Caco-2 (cell line): ENCODE data around the gene HBG1. TPM values are rescaled to one million over a fixed set of nuclear protein-coding genes. Genes with fewer than 3 reads are reported as not detected.

Source experiments
- BruUV-seq: library from RNA; stranded (reverse); fragments of 400-500 nt; replicated peaks from 2 replicates; lab custom pipeline; 2021; lab: Mats Ljungman, UMichigan
- CTCF ChIA-PET: fragments of 300-600 bp; sonication (Branson Sonifier 250); formaldehyde crosslinking; loops from one replicate; lab custom pipeline; 2022; ENCODE audit warnings: antibody characterized with exemption; lab: Charles Lee
- POLR2A ChIA-PET: fragments of 300-600 bp; sonication (Branson Sonifier 250); formaldehyde crosslinking; loops from one replicate; lab custom pipeline; 2022; ENCODE audit warnings: antibody characterized with exemption; lab: Charles Lee
- DNase-seq, 2 experiments: peaks; one replicate each; pipeline versions ENCODE4 v3.0.0 to v3.0.0-alpha.2; 2020 to 2022
- H3K27me3 ChIP-seq: replicated peaks from 2 replicates; pipeline ENCODE4 v1.6.0; 2011; ENCODE audit warnings: low read length; ENCODE audit not compliant: control insufficient read depth, insufficient read depth
- H3K36me3 ChIP-seq: 2 replicates; pipeline ENCODE4 v1.5.1; 2011; ENCODE audit warnings: low read length; ENCODE audit not compliant: control insufficient read depth, insufficient read depth
- H3K4me1 ChIP-seq: fragments of 250-450 bp; sonication (Bioruptor Pico); 2 replicates; pipeline ENCODE4 v1.5.1; 2020; ENCODE audit warnings: mild to moderate bottlenecking
- H3K4me3 ChIP-seq: 2 replicates; pipeline ENCODE4 v1.5.1; 2011; ENCODE audit warnings: low read depth, mild to moderate bottlenecking, control low read depth, low read length
- H3K9me3 ChIP-seq: fragments of 250-450 bp; sonication (Bioruptor Pico); 2 replicates; pipeline ENCODE4 v1.5.1; 2020; ENCODE audit warnings: mild to moderate bottlenecking, moderate library complexity
- H3K27ac Mint-ChIP-seq: one replicate; pipeline ENCODE4 v1.8.0; 2022; ENCODE audit warnings: mixed read lengths; ENCODE audit not compliant: unreplicated experiment
- H3K27me3 Mint-ChIP-seq: one replicate; pipeline ENCODE4 v1.8.0; 2022; ENCODE audit warnings: mixed read lengths; ENCODE audit not compliant: insufficient read depth, unreplicated experiment
- H3K36me3 Mint-ChIP-seq: one replicate; pipeline ENCODE4 v1.8.0; 2022; ENCODE audit warnings: mild to moderate bottlenecking, mixed read lengths; ENCODE audit not compliant: insufficient read depth, unreplicated experiment
- H3K4me1 Mint-ChIP-seq: one replicate; pipeline ENCODE4 v1.8.0; 2022; ENCODE audit warnings: low read depth, mixed read lengths; ENCODE audit not compliant: unreplicated experiment
- H3K4me3 Mint-ChIP-seq: one replicate; pipeline ENCODE4 v1.8.0; 2022; ENCODE audit warnings: mild to moderate bottlenecking, moderate library complexity, mixed read lengths; ENCODE audit not compliant: unreplicated experiment
- H3K9me3 Mint-ChIP-seq: one replicate; pipeline ENCODE4 v1.8.0; 2022; ENCODE audit warnings: mixed read lengths; ENCODE audit not compliant: unreplicated experiment
- intact Hi-C: fragments of 100-400 bp; cut with micrococcal nuclease; formaldehyde crosslinking; loops from one replicate; pipeline ENCODE4 v1.10.0; 2022; ENCODE audit not compliant: unreplicated experiment
- total RNA-seq: library from RNA; stranded (reverse); gene quantifications from 2 replicates; pipeline ENCODE4 v1.2.3, GENCODE V29; 2022
- TF ChIP-seq, protein P1 (sequence below), 2 experiments: fragments of 200-600 bp in 1 of 2; IDR thresholded peaks; 1 replicate in 1 of 2; 2 replicates in 1 of 2; pipeline versions ENCODE4 v1.5.1 to v1.8.0; 2011 to 2022; ENCODE audit warnings: antibody characterized with exemption in 1 of 2, control low read depth in 1 of 2, inconsistent platforms in 1 of 2, low read depth in 1 of 2, low read length in 1 of 2, mild to moderate bottlenecking in 1 of 2, moderate library complexity in 1 of 2; ENCODE audit not compliant: insufficient read depth in 1 of 2, severe bottlenecking in 1 of 2, unreplicated experiment in 1 of 2

The HBG1 gene
- total RNA-seq, 1 experiment from 2014 or later = not detected

DNA sequence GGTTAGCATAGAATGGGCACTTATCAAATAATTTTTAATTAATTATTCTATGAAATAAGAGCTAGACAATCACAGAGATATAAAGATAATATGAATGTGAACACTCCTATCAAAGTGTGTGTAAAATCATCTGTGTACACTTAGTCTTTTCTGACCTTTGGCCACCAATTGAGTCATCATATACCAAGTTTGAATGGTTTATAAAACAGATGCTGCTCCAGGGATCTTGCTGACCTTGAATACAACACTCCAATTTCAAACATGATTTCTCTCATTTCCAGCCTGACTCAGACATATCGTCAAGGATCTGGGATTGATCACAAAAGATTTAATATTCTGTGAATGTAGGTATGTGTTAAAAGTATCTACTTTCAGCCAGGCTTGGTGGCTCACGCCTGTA lies 46.3 kb downstream of the HBG1 start:
- TF ChIP-seq, protein P1, sequence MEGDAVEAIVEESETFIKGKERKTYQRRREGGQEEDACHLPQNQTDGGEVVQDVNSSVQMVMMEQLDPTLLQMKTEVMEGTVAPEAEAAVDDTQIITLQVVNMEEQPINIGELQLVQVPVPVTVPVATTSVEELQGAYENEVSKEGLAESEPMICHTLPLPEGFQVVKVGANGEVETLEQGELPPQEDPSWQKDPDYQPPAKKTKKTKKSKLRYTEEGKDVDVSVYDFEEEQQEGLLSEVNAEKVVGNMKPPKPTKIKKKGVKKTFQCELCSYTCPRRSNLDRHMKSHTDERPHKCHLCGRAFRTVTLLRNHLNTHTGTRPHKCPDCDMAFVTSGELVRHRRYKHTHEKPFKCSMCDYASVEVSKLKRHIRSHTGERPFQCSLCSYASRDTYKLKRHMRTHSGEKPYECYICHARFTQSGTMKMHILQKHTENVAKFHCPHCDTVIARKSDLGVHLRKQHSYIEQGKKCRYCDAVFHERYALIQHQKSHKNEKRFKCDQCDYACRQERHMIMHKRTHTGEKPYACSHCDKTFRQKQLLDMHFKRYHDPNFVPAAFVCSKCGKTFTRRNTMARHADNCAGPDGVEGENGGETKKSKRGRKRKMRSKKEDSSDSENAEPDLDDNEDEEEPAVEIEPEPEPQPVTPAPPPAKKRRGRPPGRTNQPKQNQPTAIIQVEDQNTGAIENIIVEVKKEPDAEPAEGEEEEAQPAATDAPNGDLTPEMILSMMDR (IDR thresholded peaks at IDR 0.05; ENCODE audit: insufficient read depth in 1 of 2, low read depth in 1 of 2, low read length in 1 of 2, severe bottlenecking in 1 of 2, unreplicated experiment in 1 of 2) = no peak
- no peaks in the 10 kb centered on the region for H3K4me1 ChIP-seq
- no peaks in the 10 kb centered on the region for H3K36me3 ChIP-seq
- Mint-ChIP-seq H3K27me3 (peaks cover 11% of the 10 kb centered on the region), H3K4me3 (no peak overlapping the region), H3K4me1 (no peaks in the 10 kb centered on the region), H3K36me3 (no peaks in the 10 kb centered on the region), H3K27ac (no peak overlapping the region), H3K9me3 (no peaks in the 10 kb centered on the region)
- DNase-seq = no peak
- POLR2A ChIA-PET = no interaction called here
- intact Hi-C loops = loop anchor here (10.0 kb wide), 1 partner anchor 351 kb away; no protein-coding TSS in a partner anchor
- no peak overlapping the region for H3K4me3 ChIP-seq
- no peaks in the 10 kb centered on the region for H3K27me3 ChIP-seq
- CTCF ChIA-PET = no interaction called here
- no peaks in the 10 kb centered on the region for H3K9me3 ChIP-seq
- BruUV-seq = no TSS peak

GRCh38 chr11:5200582-5200981 lies 49.1 kb downstream of the HBG1 start, which contains the start of gene OR51V1:
Gene OR51V1, minus strand, starts transcription at chr11:5200682. Its CDS starts 0 bp downstream, at chr11:5200682.
- intact Hi-C loops = loop anchor here (10.0 kb wide), 1 partner anchor 354 kb away; no protein-coding TSS in a partner anchor
- POLR2A ChIA-PET = no interaction called here
- CTCF ChIA-PET = no interaction called here
- no peak for DNase-seq
- Histone ChIP-seq H3K9me3 (no peaks in the 10 kb centered on the region), H3K27me3 (no peaks in the 10 kb centered on the region), H3K36me3 (no peaks in the 10 kb centered on the region), H3K4me1 (no peaks in the 10 kb centered on the region), H3K4me3 (no peak within 1 kb of the TSS)
- TF ChIP-seq, protein P1 (IDR thresholded peaks at IDR 0.05; ENCODE audit: insufficient read depth in 1 of 2, low read depth in 1 of 2, low read length in 1 of 2, severe bottlenecking in 1 of 2, unreplicated experiment in 1 of 2) = no peak
- BruUV-seq = no TSS peak
- no peak within 1 kb of the TSS for H3K27ac Mint-ChIP-seq
- H3K9me3 Mint-ChIP-seq = no peaks in the 10 kb centered on the region
- H3K36me3 Mint-ChIP-seq = no peaks in the 10 kb centered on the region
- H3K4me3 Mint-ChIP-seq = no peak within 1 kb of the TSS
- H3K27me3 Mint-ChIP-seq = peaks cover 11% of the 10 kb centered on the region
- no peaks in the 10 kb centered on the region for H3K4me1 Mint-ChIP-seq

DNA sequence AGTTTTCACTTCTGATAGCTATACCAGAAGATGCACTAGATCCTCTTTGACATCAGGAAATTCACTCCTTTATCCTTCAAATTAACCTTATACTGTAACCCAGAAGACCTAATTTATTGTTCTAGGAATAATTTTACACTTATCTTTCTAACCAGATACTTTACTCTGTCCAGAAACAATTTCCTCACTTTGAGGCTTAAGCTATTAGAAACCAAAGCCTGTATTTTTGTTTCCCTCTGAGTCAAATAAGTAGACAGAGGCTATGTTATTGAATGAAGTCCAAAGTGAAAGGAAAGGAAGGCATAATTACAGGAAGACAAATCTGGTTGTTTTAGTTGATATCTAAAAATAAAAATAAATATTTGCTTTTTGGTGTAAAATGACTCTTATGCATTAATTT lies 51.4 kb downstream of the HBG1 start:
- H3K27ac Mint-ChIP-seq = no peak overlapping the region
- CTCF ChIA-PET = no interaction called here

More for the DNA sequence above, 51.4 kb downstream of the HBG1 start:
- BruUV-seq = no TSS peak
- no peaks in the 10 kb centered on the region for H3K4me1 Mint-ChIP-seq
- H3K4me3 Mint-ChIP-seq = no peak overlapping the region
- Histone ChIP-seq H3K36me3 (no peaks in the 10 kb centered on the region), H3K27me3 (no peaks in the 10 kb centered on the region), H3K4me1 (no peaks in the 10 kb centered on the region), H3K9me3 (no peaks in the 10 kb centered on the region), H3K4me3 (no peak overlapping the region)
- H3K36me3 Mint-ChIP-seq = no peaks in the 10 kb centered on the region
- intact Hi-C loops = no loop called here
- TF ChIP-seq, protein P1 (IDR thresholded peaks at IDR 0.05; ENCODE audit: insufficient read depth in 1 of 2, low read depth in 1 of 2, low read length in 1 of 2, severe bottlenecking in 1 of 2, unreplicated experiment in 1 of 2) = no peak
- peaks cover 4% of the 10 kb centered on the region for H3K9me3 Mint-ChIP-seq
- peaks cover 11% of the 10 kb centered on the region for H3K27me3 Mint-ChIP-seq
- POLR2A ChIA-PET = no interaction called here
- no peak for DNase-seq

Other genes with a start within 250 kb of the HBG1 start
- not detected in 2 replicates for gene OR52J3, start 203.3 kb downstream of the HBG1 start, total RNA-seq
- not detected in 2 replicates for gene OR52E2, start 190.2 kb downstream of the HBG1 start, total RNA-seq
- not detected in 2 replicates for gene OR52E1, start 180.3 kb downstream of the HBG1 start, total RNA-seq
- gene OR52A5, start 111.5 kb downstream of the HBG1 start, total RNA-seq = not detected in 2 replicates
- not detected in 2 replicates for gene OR52A1, start 95.1 kb downstream of the HBG1 start, total RNA-seq
- gene OR51V1, start 49.2 kb downstream of the HBG1 start, total RNA-seq = not detected in 2 replicates
- gene HBB, start 22.8 kb downstream of the HBG1 start, total RNA-seq = not detected in 2 replicates
- gene HBD, start 15.4 kb downstream of the HBG1 start, total RNA-seq = not detected in 2 replicates
- gene HBG2, start 4.9 kb upstream of the HBG1 start, total RNA-seq = not detected in 2 replicates
- not detected in 2 replicates for gene HBE1, start 20.1 kb upstream of the HBG1 start, total RNA-seq
- not detected in 2 replicates for gene OR51B4, start 52.1 kb upstream of the HBG1 start, total RNA-seq
- not detected in 2 replicates for gene OR51B2, start 74.4 kb upstream of the HBG1 start, total RNA-seq
- not detected in 2 replicates for gene OR51B5, start 93.7 kb upstream of the HBG1 start, total RNA-seq
- gene OR51B6, start 101.7 kb upstream of the HBG1 start, total RNA-seq = not detected in 2 replicates
- not detected in 2 replicates for gene OR51M1, start 134.0 kb upstream of the HBG1 start, total RNA-seq
- not detected in 2 replicates for gene OR51Q1, start 172.3 kb upstream of the HBG1 start, total RNA-seq
- gene OR51I1, start 191.7 kb upstream of the HBG1 start, total RNA-seq = not detected in 2 replicates
- not detected in 2 replicates for gene OR51I2, start 199.5 kb upstream of the HBG1 start, total RNA-seq
- not detected in 2 replicates for gene OR52D1, start 238.8 kb upstream of the HBG1 start, total RNA-seq